T-cell (primary cell): Measurements from ENCODE around the gene WDR76. TPM values are rescaled to one million over a fixed set of nuclear protein-coding genes. Genes with fewer than 3 reads are reported as not detected.

Experiments
- ATAC-seq, 4 experiments: fragments of 200-7000 bp in 3 of 4; fragments of 150-1000 bp in 1 of 4; cut with Tn5 transposase; replicated peaks in 1 of 4; 1 replicate in 3 of 4; 2 replicates in 1 of 4; pipeline ENCODE4 v1.10.0; 2021; ENCODE audit warnings: moderate library complexity in 3 of 4, mild to moderate bottlenecking in 2 of 4, moderate number of reproducible peaks in 1 of 4
- CTCF ChIA-PET, 2 donors: fragments of 300-600 bp; sonication (Branson Sonifier 250); formaldehyde crosslinking; loops; one replicate each; lab custom pipeline; 2022; ENCODE audit warnings: antibody characterized with exemption in 2 of 2; lab: Charles Lee
- POLR2A ChIA-PET, 2 donors: fragments of 300-600 bp; sonication (Branson Sonifier 250); formaldehyde crosslinking; loops; one replicate each; lab custom pipeline; 2022; ENCODE audit warnings: antibody characterized with exemption in 2 of 2; lab: Charles Lee
- DNase-seq, 35 experiments: peaks; one replicate each; pipeline versions ENCODE4 v3.0.0 to v3.0.0-alpha.2; 2013 to 2023
- H3K27ac ChIP-seq: one replicate; pipeline ENCODE4 v1.5.1; 2013; ENCODE audit warnings: low read length
- H3K27me3 ChIP-seq, 2 experiments: replicated peaks in 1 of 2; 1 replicate in 1 of 2; 2 replicates in 1 of 2; pipeline versions ENCODE4 v1.6.1 to v1.7.0; 2013; ENCODE audit warnings: low read length in 1 of 2, mixed read lengths in 1 of 2; ENCODE audit not compliant: control insufficient read depth in 2 of 2, insufficient read depth in 2 of 2; ENCODE audit errors: extremely low read depth in 1 of 2
- H3K36me3 ChIP-seq, 2 donors: 1 replicate in 1 of 2; 2 replicates in 1 of 2; pipeline versions ENCODE4 v1.6.1 to v1.7.0; 2013; ENCODE audit warnings: low read length in 1 of 2; ENCODE audit not compliant: control insufficient read depth in 2 of 2, insufficient read depth in 1 of 2; ENCODE audit errors: extremely low read depth in 1 of 2
- H3K4me1 ChIP-seq, 2 experiments: 1 replicate in 1 of 2; 2 replicates in 1 of 2; pipeline versions ENCODE4 v1.6.1 to v1.7.0; 2013; ENCODE audit warnings: low read length in 2 of 2, mixed read lengths in 1 of 2; ENCODE audit not compliant: insufficient read depth in 2 of 2, control insufficient read depth in 1 of 2; ENCODE audit errors: extremely low read depth in 1 of 2
- H3K4me3 ChIP-seq, 2 donors: 1 replicate in 1 of 2; 2 replicates in 1 of 2; pipeline versions ENCODE4 v1.5.1 to v1.7.0; 2013; ENCODE audit warnings: mild to moderate bottlenecking in 2 of 2, low read length in 1 of 2, moderate library complexity in 1 of 2; ENCODE audit not compliant: control insufficient read depth in 1 of 2; ENCODE audit errors: extremely low read depth in 1 of 2
- H3K9me3 ChIP-seq: 2 replicates; pipeline ENCODE4 v1.7.0; 2013
- H3K27ac Mint-ChIP-seq, 2 donors: one replicate each; pipeline ENCODE4 v1.8.0; 2020 to 2021; ENCODE audit warnings: mild to moderate bottlenecking in 2 of 2, mixed read lengths in 2 of 2
- H3K27me3 Mint-ChIP-seq, 2 donors: one replicate each; pipeline ENCODE4 v1.8.0; 2021 to 2022; ENCODE audit warnings: mixed read lengths in 2 of 2
- H3K36me3 Mint-ChIP-seq: one replicate; pipeline ENCODE4 v1.8.0; 2021; ENCODE audit warnings: mixed read lengths
- H3K4me1 Mint-ChIP-seq, 3 donors: one replicate each; pipeline ENCODE4 v1.8.0; 2020 to 2022; ENCODE audit warnings: mixed read lengths in 3 of 3, mild to moderate bottlenecking in 1 of 3
- H3K4me3 Mint-ChIP-seq, 3 donors: one replicate each; pipeline ENCODE4 v1.8.0; 2020 to 2022; ENCODE audit warnings: mild to moderate bottlenecking in 3 of 3, mixed read lengths in 3 of 3, moderate library complexity in 3 of 3
- H3K9me3 Mint-ChIP-seq, 3 donors: one replicate each; pipeline ENCODE4 v1.8.0; 2020 to 2022; ENCODE audit warnings: mixed read lengths in 3 of 3
- WGBS: methylation state at CpG from one replicate; pipeline ENCODE4 v1.1.5; 2013; ENCODE audit warnings: missing lambda C conversion rate; ENCODE audit not compliant: insufficient coverage; 5-methylcytosine and 5-hydroxymethylcytosine counted together
- total RNA-seq, 35 experiments: library from RNA in 6 of 35; stranded (reverse) in 6 of 35; fragments of 120-200 nt in 1 of 35; gene quantifications; one replicate each; pipeline versions ENCODE4 v1.2.1 to v1.2.4 and lab custom pipeline; 2013 to 2026

Gene WDR76
- total RNA-seq, 5 donors from 2014 or later (not counting 1 experiment from before 2014, with no cell fraction given): 10.5 to 12.4 (median 11.6) TPM

DNA sequence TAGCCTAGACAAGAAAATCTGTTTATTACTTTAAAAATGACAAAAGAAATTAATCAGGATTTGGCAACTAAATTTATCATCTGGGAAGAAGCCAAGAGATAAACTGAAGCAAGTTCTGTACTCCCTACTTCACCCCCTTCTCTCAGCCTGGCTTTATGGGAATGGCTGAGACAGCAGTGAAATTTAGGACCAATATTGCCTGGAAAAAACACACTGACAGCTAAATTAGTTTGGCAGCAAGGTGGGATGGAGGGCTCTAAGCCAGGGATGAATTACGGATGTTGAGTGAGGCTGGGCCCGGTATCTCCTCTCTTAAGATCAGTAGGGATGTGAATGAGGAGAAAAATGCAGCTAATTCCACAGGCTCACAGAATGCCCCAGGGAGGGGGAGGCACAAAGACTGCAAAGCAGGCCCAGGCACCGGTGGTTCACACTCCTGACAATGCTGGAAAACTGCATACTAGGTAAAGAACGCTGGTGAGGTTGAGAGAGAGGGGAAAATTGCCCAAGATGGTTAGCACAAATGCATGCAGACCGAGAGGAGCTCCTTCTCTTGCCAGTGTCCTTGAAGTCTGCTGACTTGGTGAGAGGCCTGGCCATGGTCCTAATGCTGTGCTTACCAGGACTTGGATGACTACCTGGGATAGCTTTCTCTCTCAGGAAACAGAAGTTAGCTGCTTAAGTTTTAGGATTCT, 89.0 kb downstream of the WDR76 start:
- H3K27ac ChIP-seq: no peak overlapping the region
- no peaks in the 10 kb centered on the region for H3K36me3 Mint-ChIP-seq
- no peaks in the 10 kb centered on the region for H3K4me1 Mint-ChIP-seq
- H3K36me3 ChIP-seq: no peaks in the 10 kb centered on the region
- DNase-seq (no peak), ATAC-seq (no peak)
- no peaks in the 10 kb centered on the region for H3K9me3 Mint-ChIP-seq
- peaks cover 2 to 7% of the 10 kb centered on the region in 2 donors for H3K27me3 Mint-ChIP-seq
- WGBS: 83% methylated on average over 5 of the region's 5 CpGs
- H3K4me3 ChIP-seq: no peak overlapping the region
- ChIA-PET CTCF (interaction anchor here in 1 of 2 donors (1.3 kb wide), 1 partner anchor 12 kb away, joined by 5 read pairs; no protein-coding TSS in a partner anchor), POLR2A (no interaction called here)
- H3K27me3 ChIP-seq: no peaks in the 10 kb centered on the region
- no peak overlapping the region for H3K4me3 Mint-ChIP-seq
- no peaks in the 10 kb centered on the region for H3K9me3 ChIP-seq
- no peaks in the 10 kb centered on the region for H3K4me1 ChIP-seq
- no peak overlapping the region for H3K27ac Mint-ChIP-seq

DNA sequence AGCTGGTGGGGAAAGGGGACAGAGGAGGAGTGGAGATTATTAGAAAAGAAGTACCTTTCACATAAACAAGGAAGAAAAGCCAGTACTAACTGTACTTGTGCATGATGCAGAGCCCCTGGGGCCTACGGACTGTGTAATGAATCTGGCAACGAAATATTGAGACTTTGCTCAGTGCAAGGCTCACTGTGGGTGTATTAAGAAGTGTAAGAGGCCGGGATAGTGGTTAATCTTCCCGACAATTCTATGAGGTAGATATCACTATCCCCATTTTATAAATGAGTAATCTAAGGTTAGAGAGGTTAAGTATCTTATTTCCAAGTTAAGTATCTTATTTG, 89.5 kb downstream of the WDR76 start:
- ChIA-PET POLR2A (no interaction called here), CTCF (interaction anchor here (0.6 to 1.3 kb wide), 2 partner anchors 13 to 331 kb away, joined by 5 to 6 read pairs; no protein-coding TSS in a partner anchor)
- Histone ChIP-seq H3K27ac (no peak overlapping the region), H3K27me3 (no peaks in the 10 kb centered on the region), H3K9me3 (no peaks in the 10 kb centered on the region), H3K36me3 (no peaks in the 10 kb centered on the region), H3K4me1 (no peaks in the 10 kb centered on the region), H3K4me3 (no peak overlapping the region)
- no peak overlapping the region for H3K4me3 Mint-ChIP-seq
- DNase-seq (no peak), ATAC-seq (no peak)
- H3K4me1 Mint-ChIP-seq: no peaks in the 10 kb centered on the region
- H3K27ac Mint-ChIP-seq: no peak overlapping the region
- no CpG with 5 or more reads among the region's 4 CpGs for WGBS
- H3K9me3 Mint-ChIP-seq: no peaks in the 10 kb centered on the region
- no peaks in the 10 kb centered on the region for H3K36me3 Mint-ChIP-seq
- peaks cover 2 to 7% of the 10 kb centered on the region in 2 donors for H3K27me3 Mint-ChIP-seq

Other genes with a start within 250 kb of the WDR76 start
- 10 to 100 TPM; 30.0 to 47.1 (median 39.1) TPM for gene PPIP5K1, start 236.8 kb upstream of the WDR76 start, total RNA-seq
- gene CKMT1B, start 233.0 kb upstream of the WDR76 start, total RNA-seq: not detected
- 1 to 10 TPM in 4 of 5 donors, under 1 TPM in 1; 0.85 to 3.8 (median 2.1) TPM for gene STRC, start 208.2 kb upstream of the WDR76 start, total RNA-seq
- gene CATSPER2, start 178.2 kb upstream of the WDR76 start, total RNA-seq: 10 to 100 TPM in 2 of 5 donors, 1 to 10 TPM in 3; 6.6 to 10.5 (median 8.3) TPM
- gene CKMT1A, start 133.1 kb upstream of the WDR76 start, total RNA-seq: under 1 TPM in 2 of 5 donors, not detected in 3; 0.16 to 0.28 TPM
- 100 to 1,000 TPM; 151 to 231 (median 190) TPM for gene PDIA3, start 80.6 kb upstream of the WDR76 start, total RNA-seq
- 1 to 10 TPM in 4 of 5 donors, under 1 TPM in 1; 0.80 to 6.5 (median 2.2) TPM for gene ELL3, start 50.0 kb upstream of the WDR76 start, total RNA-seq
- gene SERF2, start 34.7 kb upstream of the WDR76 start, total RNA-seq: 100 to 1,000 TPM; 397 to 586 (median 532) TPM
- under 1 TPM in 3 of 5 donors, not detected in 2; 0.20 to 0.32 (median 0.26) TPM for gene SERINC4, start 26.8 kb upstream of the WDR76 start, total RNA-seq
- gene HYPK, start 26.4 kb upstream of the WDR76 start, total RNA-seq: 10 to 100 TPM; 19.2 to 23.6 (median 21.8) TPM
- 10 to 100 TPM in 4 of 5 donors, 1 to 10 TPM in 1; 9.6 to 22.1 (median 21.0) TPM for gene MFAP1, start 2.3 kb upstream of the WDR76 start, total RNA-seq